Choroid plexus epithelial cell (primary cell): ENCODE results near the gene CFAP299.

ENCODE experiments used
- DNase-seq: peaks from one replicate; pipeline ENCODE4 v3.0.0-alpha.2; 2010; ENCODE audit warnings: low read depth
- H3K4me3 ChIP-seq: 2 replicates; pipeline ENCODE4 v1.5.1; 2011; ENCODE audit warnings: low read depth, mild to moderate bottlenecking, control low read depth, low read length, moderate library complexity
- TF ChIP-seq, protein P1 (sequence below): conservative IDR thresholded peaks from 2 replicates; pipeline ENCODE4 v1.5.1; 2011; ENCODE audit warnings: low read depth, mild to moderate bottlenecking, control low read depth, inconsistent platforms, low read length, moderate library complexity

The CFAP299 gene

GRCh38 chr4:80302616-80303223, 32.8 kb upstream of the CFAP299 start:
- DNase-seq: no peak
- TF ChIP-seq, protein P1, sequence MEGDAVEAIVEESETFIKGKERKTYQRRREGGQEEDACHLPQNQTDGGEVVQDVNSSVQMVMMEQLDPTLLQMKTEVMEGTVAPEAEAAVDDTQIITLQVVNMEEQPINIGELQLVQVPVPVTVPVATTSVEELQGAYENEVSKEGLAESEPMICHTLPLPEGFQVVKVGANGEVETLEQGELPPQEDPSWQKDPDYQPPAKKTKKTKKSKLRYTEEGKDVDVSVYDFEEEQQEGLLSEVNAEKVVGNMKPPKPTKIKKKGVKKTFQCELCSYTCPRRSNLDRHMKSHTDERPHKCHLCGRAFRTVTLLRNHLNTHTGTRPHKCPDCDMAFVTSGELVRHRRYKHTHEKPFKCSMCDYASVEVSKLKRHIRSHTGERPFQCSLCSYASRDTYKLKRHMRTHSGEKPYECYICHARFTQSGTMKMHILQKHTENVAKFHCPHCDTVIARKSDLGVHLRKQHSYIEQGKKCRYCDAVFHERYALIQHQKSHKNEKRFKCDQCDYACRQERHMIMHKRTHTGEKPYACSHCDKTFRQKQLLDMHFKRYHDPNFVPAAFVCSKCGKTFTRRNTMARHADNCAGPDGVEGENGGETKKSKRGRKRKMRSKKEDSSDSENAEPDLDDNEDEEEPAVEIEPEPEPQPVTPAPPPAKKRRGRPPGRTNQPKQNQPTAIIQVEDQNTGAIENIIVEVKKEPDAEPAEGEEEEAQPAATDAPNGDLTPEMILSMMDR: no peak
- H3K4me3 ChIP-seq: no peak overlapping the region

DNA sequence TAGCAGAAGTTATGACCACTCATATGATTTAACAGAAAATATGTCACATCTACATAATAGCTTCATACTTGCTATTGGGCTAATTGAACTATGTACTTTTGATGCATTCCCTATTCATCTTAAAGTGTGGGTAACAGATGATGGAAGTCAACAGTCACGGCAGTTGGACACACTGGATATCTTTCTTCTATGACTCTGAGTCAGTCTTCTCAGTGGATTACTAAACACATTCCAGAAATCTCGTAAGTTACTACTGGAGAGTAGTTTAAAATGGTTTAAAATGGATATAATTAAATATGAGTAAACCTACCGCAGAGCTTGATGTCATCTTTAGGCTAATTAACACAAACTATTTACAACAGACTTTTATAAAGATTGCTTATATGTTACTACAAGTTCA, 30.1 kb upstream of the CFAP299 start:
- DNase-seq: peak; percentile 19
- no peak overlapping the region for H3K4me3 ChIP-seq
- TF ChIP-seq, protein P1: no peak

- TF ChIP-seq, protein P1: no peak
- no peak overlapping the region for H3K4me3 ChIP-seq
- peak; percentile 27 for DNase-seq
These were observed 29.3 kb upstream of the CFAP299 start for GRCh38 chr4:80306260-80306659.

DNA sequence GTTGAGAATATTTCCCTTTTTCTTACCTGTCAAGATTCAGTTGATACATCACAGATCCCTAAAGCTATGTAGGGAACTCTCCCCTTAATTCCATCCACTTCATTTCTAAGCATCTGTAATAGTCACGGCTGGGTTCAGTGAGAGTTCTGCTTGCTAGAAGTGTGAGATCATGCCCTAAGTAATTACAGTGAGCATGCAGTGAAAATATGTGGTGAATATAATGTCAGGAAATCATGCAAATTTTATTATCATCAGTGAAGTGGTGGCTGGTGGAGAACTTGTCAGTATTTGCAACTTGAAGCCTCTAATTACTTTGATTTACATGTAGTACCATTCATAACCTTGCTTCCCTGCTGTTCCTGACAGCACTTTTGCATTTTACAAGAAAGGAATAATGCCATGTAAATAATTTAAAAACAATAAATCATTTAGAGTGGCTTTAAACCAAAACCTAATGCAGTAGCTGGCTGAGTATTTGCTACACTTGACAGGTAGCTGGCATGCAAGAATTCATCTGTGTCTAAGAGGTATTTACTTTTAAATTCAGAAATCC, 28.3 kb upstream of the CFAP299 start:
- H3K4me3 ChIP-seq: no peak overlapping the region
- TF ChIP-seq, protein P1: no peak
- DNase-seq: peak; percentile 19

- DNase-seq: peak; percentile 37
- H3K4me3 ChIP-seq: no peak overlapping the region
- TF ChIP-seq, protein P1: no peak
These were observed 27.6 kb upstream of the CFAP299 start for GRCh38 chr4:80307774-80308465.

DNA sequence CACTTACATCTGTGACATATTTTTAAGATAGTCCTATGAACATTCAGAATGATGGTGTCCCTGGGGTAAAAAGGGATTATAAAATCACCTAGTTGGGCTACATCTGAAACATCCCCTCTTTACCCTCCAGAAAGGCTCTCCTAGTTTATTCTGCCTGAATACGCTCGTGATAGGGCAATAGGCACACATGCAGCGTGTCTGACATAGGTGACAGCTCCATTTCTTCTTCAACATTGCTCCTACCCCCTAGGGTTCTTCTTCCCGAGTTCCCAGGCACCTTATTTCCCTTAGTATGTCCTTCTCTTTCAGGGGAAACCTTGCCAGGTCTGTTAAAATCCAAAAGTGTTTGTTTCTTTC, 27.1 kb upstream of the CFAP299 start:
- DNase-seq: no peak
- TF ChIP-seq, protein P1: no peak
- H3K4me3 ChIP-seq: no peak overlapping the region
